Measurements from ENCODE around the gene RPS2.
A peak's percentile ranks its signal among the peaks of the same experiment; 100 is the strongest.
"Not testable (repeated sequence)": the region's sequence is repeated elsewhere in the genome, so short reads cannot be mapped to it uniquely, and the experiment has no call there.

RPS2 gene

GRCh38 chr16:1962161-1963153 lies 2.2 kb downstream of the RPS2 start:
- DNase-seq (ENCODE audit: low spot score) = not testable (repeated sequence)

- DNase-seq (ENCODE audit: low spot score) = no peak
These were observed 3.0 kb downstream of the RPS2 start for GRCh38 chr16:1961651-1962067.

GRCh38 chr16:1960665-1961630 lies 3.7 kb downstream of the RPS2 start:
- DNase-seq (ENCODE audit: low spot score) = no peak

- DNase-seq (ENCODE audit: low spot score) = peak; percentile 91
These were observed 5.2 kb downstream of the RPS2 start, which contains the start of gene NDUFB10 for GRCh38 chr16:1959269-1960039. Gene NDUFB10, plus strand, starts transcription at chr16:1959538. Its CDS starts 87 bp downstream, at chr16:1959625.

GRCh38 chr16:1958715-1959268 lies 5.8 kb downstream of the RPS2 start:
- no peak for DNase-seq (ENCODE audit: low spot score)

GRCh38 chr16:1958143-1958491 lies 6.5 kb downstream of the RPS2 start:
- DNase-seq (ENCODE audit: low spot score) = not testable (repeated sequence)

GRCh38 chr16:1957434-1958142 lies 7.0 kb downstream of the RPS2 start:
- DNase-seq (ENCODE audit: low spot score) = not testable (repeated sequence)

GRCh38 chr16:1953734-1954133 lies 10.9 kb downstream of the RPS2 start:
- no peak for DNase-seq (ENCODE audit: low spot score)

GRCh38 chr16:1950559-1950958 lies 14.1 kb downstream of the RPS2 start:
- DNase-seq (ENCODE audit: low spot score) = no peak

- no peak for DNase-seq (ENCODE audit: low spot score)
These were observed 14.6 kb downstream of the RPS2 start for GRCh38 chr16:1950047-1950446.

- DNase-seq (ENCODE audit: low spot score) = no peak
These were observed 15.1 kb downstream of the RPS2 start for GRCh38 chr16:1949507-1949906.

GRCh38 chr16:1947369-1947670 lies 17.3 kb downstream of the RPS2 start:
- no peak for DNase-seq (ENCODE audit: low spot score)

GRCh38 chr16:1946495-1947368 lies 17.9 kb downstream of the RPS2 start:
- no peak for DNase-seq (ENCODE audit: low spot score)

GRCh38 chr16:1945559-1946391 lies 18.9 kb downstream of the RPS2 start:
- DNase-seq (ENCODE audit: low spot score) = no peak

GRCh38 chr16:1944612-1945199 lies 19.9 kb downstream of the RPS2 start:
- DNase-seq (ENCODE audit: low spot score) = no peak

- DNase-seq (ENCODE audit: low spot score) = peak; percentile 97
These were observed 21.6 kb downstream of the RPS2 start, which contains the start of gene MSRB1 for GRCh38 chr16:1942810-1943726. Gene MSRB1, minus strand, starts transcription at chr16:1943199. Its CDS starts 43 bp downstream, at chr16:1943156.

- no peak for DNase-seq (ENCODE audit: low spot score)
These were observed 22.4 kb downstream of the RPS2 start for GRCh38 chr16:1942047-1942809.

Measured in hematopoietic multipotent progenitor cell treated with erythropoietin and hydrocortisone succinate and interleukin-3 and kit ligand, for 15 days (in vitro differentiated cells).